SHP77 (cell line): ENCODE results near the gene PAM16.

Source experiments
- DNase-seq, 2 experiments: peaks; one replicate each; lab custom pipeline; 2025; lab: John Stamatoyannopoulos, UW

The PAM16 gene

GRCh38 chr16:4298761-4299522 is 52.2 kb downstream of the PAM16 start:
- no peak for DNase-seq

- DNase-seq = no peak
These were observed 53.6 kb downstream of the PAM16 start for GRCh38 chr16:4297480-4297879.

- DNase-seq = no peak
These were observed 55.5 kb downstream of the PAM16 start for GRCh38 chr16:4295581-4295980.

- DNase-seq = peak; percentile 72 to 81
These were observed 57.2 kb downstream of the PAM16 start for GRCh38 chr16:4293822-4294457.

- no peak for DNase-seq
These were observed 57.9 kb downstream of the PAM16 start for GRCh38 chr16:4293181-4293716.

- no peak for DNase-seq
These were observed 59.4 kb downstream of the PAM16 start for GRCh38 chr16:4291699-4292098.
